Spleen (tissue), 11 donors: ENCODE measurements around the gene CEP250. TPM values are rescaled to one million over a fixed set of nuclear protein-coding genes. Genes with fewer than 3 reads are reported as not detected.

Experiments used
- DNase-seq: peaks from one replicate; pipeline ENCODE4 v3.0.0-alpha.2; 2020
- H3K27ac ChIP-seq, 8 donors: fragments of 200-600 bp; sonication (generic) in 7 of 8; 1 replicate in 4 of 8; 2 replicates in 4 of 8; pipeline versions ENCODE4 v1.5.0 to v1.8.0; 2016 to 2021; ENCODE audit warnings: inconsistent platforms in 4 of 8, mild to moderate bottlenecking in 4 of 8, moderate library complexity in 1 of 8
- H3K27me3 ChIP-seq, 7 donors: fragments of 200-600 bp; sonication (generic) in 6 of 7; replicated peaks in 1 of 7; 1 replicate in 4 of 7; 2 replicates in 3 of 7; pipeline versions ENCODE4 v1.5.0 to v1.8.0; 2016 to 2021; ENCODE audit warnings: inconsistent platforms in 3 of 7, mild to moderate bottlenecking in 1 of 7
- H3K36me3 ChIP-seq, 6 donors: fragments of 200-600 bp; sonication (generic) in 5 of 6; 1 replicate in 4 of 6; 2 replicates in 2 of 6; pipeline versions ENCODE4 v1.5.0 to v1.8.0; 2016 to 2021; ENCODE audit warnings: inconsistent platforms in 2 of 6
- H3K4me1 ChIP-seq, 6 donors: fragments of 200-600 bp; sonication (generic) in 5 of 6; 1 replicate in 3 of 6; 2 replicates in 3 of 6; pipeline versions ENCODE4 v1.5.0 to v1.8.0; 2016 to 2021; ENCODE audit warnings: inconsistent platforms in 3 of 6
- H3K4me3 ChIP-seq, 8 donors: fragments of 200-600 bp; sonication (generic) in 7 of 8; 1 replicate in 4 of 8; 2 replicates in 4 of 8; pipeline versions ENCODE4 v1.5.0 to v1.8.0; 2016 to 2021; ENCODE audit warnings: inconsistent platforms in 4 of 8, mild to moderate bottlenecking in 4 of 8, moderate library complexity in 2 of 8
- H3K9me3 ChIP-seq, 8 donors: fragments of 200-600 bp; sonication (generic) in 7 of 8; 1 replicate in 4 of 8; 2 replicates in 4 of 8; pipeline versions ENCODE4 v1.5.0 to v1.8.0; 2016 to 2021; ENCODE audit warnings: inconsistent platforms in 4 of 8
- CTCF ChIP-seq, 11 experiments: fragments of 200-600 bp in 7 of 11; fragments of 450-650 bp in 4 of 11; sonication (generic) in 4 of 11; IDR thresholded peaks in 8 of 11; conservative IDR thresholded peaks in 3 of 11; 1 replicate in 7 of 11; 2 replicates in 4 of 11; pipeline versions ENCODE4 v1.4.0 to v1.8.0; 2016 to 2021; ENCODE audit warnings: antibody characterized with exemption in 11 of 11, inconsistent platforms in 4 of 11, mild to moderate bottlenecking in 1 of 11
- POLR2A ChIP-seq, 3 donors: fragments of 450-650 bp; IDR thresholded peaks; one replicate each; pipeline ENCODE4 v1.5.1; 2017; ENCODE audit warnings: antibody characterized with exemption in 3 of 3, mild to moderate bottlenecking in 1 of 3
- POLR2AphosphoS5 ChIP-seq, 3 donors: sonication (generic); formaldehyde crosslinking; IDR thresholded peaks; one replicate each; pipeline ENCODE4 v1.5.1; 2017; ENCODE audit warnings: antibody characterized with exemption in 3 of 3
- WGBS, 5 donors: extraction: QIAGEN DNeasy Blood & Tissue Kit in 3 of 5; methylation state at CpG; one replicate each; pipeline versions ENCODE4 v1.1.5 to v1.1.7; 2013 to 2018; 5-methylcytosine and 5-hydroxymethylcytosine counted together
- intact Hi-C: fragments of 100-400 bp; cut with DNase I; formaldehyde crosslinking; loops from one replicate; pipeline ENCODE4 v1.15.0; 2023; ENCODE audit warnings: low total_unique reads
- polyA plus RNA-seq, 3 donors: library from polyadenylated mRNA; stranded (reverse); fragments of 200-250 nt; gene quantifications; one replicate each; pipeline ENCODE4 v1.2.1, GENCODE V29; 2013
- total RNA-seq, 7 donors: library from RNA; depleted of rRNA in 3 of 7; stranded (reverse); fragments of >200 nt in 3 of 7; fragmentation: NEBNext Ultra II Directional in 4 of 7; extraction: Animal tissue kit (Norgen Biotek cat#: 25700) in 4 of 7; gene quantifications; one replicate each; pipeline versions ENCODE4 v1.1.0 to v1.2.1, GENCODE V29; 2016 to 2021
- donor health status: healthy with polysubstance abuse.
- donor health status: DM: no; HTN: no; CAD: no; lungs with moderate emphysema.
- donor health status: DM: no; HTN: no; CAD: no.
- donor health status: Bipolar disorder and iron deficiency.
- donor health status: healthy.
- donor health status: DM: no; HTN: no; CAD: no.
- donor health status: DM: yes; HTN: yes; CAD: no.

CEP250 gene
- total and polyA plus RNA-seq, 10 donors = 15.2 to 70.0 (median 45.7) TPM

DNA sequence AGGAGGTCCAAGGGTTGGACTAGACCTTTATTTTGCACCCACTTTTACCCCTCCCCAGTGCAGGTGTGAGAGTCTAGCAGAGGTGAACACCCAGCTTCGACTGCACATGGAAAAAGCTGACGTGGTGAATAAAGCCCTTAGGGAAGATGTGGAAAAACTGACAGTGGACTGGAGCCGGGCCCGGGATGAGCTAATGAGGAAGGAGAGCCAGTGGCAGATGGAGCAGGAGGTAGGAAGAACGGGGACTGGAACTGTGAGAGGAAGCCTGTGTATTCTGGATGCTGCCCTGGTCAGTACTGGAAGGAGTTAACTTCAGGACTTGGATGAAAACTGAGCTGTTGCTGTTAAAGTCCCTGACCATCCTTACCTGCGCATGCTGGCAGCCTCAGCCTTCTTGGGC lies 10.6 kb downstream of the CEP250 start:
- H3K4me3 ChIP-seq = no peak overlapping the region
- peaks cover 0 to 84% (median 15%) of the 10 kb centered on the region in 6 donors for H3K36me3 ChIP-seq
- DNase-seq = no peak
- H3K4me1 ChIP-seq = peaks cover 0 to 23% (median 3%) of the 10 kb centered on the region in 6 donors
- H3K27me3 ChIP-seq = no peaks in the 10 kb centered on the region
- WGBS, 5 donors = 88 to 97% (median 89%) methylated on average over 6 of the region's 6 CpGs
- no peak for TF ChIP-seq CTCF (IDR thresholded peaks at IDR 0.05 in 8 of 11, conservative IDR thresholded peaks at IDR 0.05 in 3 of 11)
- H3K27ac ChIP-seq = no peak overlapping the region
- H3K9me3 ChIP-seq = no peaks in the 10 kb centered on the region
- intact Hi-C loops = loop anchor here (10.0 kb wide), 1 partner anchor 159 kb away; no protein-coding TSS in a partner anchor

DNA sequence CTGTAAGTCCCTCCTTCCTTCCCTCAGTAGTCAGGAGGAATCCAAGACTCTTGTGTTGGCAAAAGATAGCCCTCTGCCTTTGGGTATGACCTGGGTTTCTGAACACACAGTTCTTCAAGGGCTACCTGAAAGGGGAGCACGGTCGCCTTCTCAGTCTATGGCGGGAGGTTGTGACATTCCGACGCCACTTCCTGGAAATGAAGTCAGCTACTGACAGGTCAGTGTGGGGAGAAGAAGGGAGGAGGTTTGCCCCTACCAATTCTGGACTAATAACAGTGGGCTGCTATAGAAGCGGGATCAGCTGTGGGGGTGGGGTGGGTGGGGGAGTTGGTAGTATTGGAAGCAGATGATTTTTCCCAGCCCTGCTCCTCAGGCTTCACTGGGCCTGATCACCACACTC lies 11.5 kb downstream of the CEP250 start:
- intact Hi-C loops = loop anchor here (10.0 kb wide), 1 partner anchor 158 kb away; no protein-coding TSS in a partner anchor
- Histone ChIP-seq H3K9me3 (no peaks in the 10 kb centered on the region), H3K4me1 (peaks cover 0 to 25% (median 6%) of the 10 kb centered on the region in 6 donors), H3K27me3 (no peaks in the 10 kb centered on the region), H3K27ac (no peak overlapping the region), H3K4me3 (no peak overlapping the region), H3K36me3 (peaks cover 0 to 83% (median 15%) of the 10 kb centered on the region in 6 donors)
- no peak for DNase-seq
- 62 to 97% (median 80%) methylated on average over 6 of the region's 6 CpGs for WGBS, 5 donors
- TF ChIP-seq CTCF (IDR thresholded peaks at IDR 0.05 in 8 of 11, conservative IDR thresholded peaks at IDR 0.05 in 3 of 11) = no peak
- no peak for TF ChIP-seq POLR2A (IDR thresholded peaks at IDR 0.05)
- no peak for TF ChIP-seq POLR2AphosphoS5 (IDR thresholded peaks at IDR 0.05)

DNA sequence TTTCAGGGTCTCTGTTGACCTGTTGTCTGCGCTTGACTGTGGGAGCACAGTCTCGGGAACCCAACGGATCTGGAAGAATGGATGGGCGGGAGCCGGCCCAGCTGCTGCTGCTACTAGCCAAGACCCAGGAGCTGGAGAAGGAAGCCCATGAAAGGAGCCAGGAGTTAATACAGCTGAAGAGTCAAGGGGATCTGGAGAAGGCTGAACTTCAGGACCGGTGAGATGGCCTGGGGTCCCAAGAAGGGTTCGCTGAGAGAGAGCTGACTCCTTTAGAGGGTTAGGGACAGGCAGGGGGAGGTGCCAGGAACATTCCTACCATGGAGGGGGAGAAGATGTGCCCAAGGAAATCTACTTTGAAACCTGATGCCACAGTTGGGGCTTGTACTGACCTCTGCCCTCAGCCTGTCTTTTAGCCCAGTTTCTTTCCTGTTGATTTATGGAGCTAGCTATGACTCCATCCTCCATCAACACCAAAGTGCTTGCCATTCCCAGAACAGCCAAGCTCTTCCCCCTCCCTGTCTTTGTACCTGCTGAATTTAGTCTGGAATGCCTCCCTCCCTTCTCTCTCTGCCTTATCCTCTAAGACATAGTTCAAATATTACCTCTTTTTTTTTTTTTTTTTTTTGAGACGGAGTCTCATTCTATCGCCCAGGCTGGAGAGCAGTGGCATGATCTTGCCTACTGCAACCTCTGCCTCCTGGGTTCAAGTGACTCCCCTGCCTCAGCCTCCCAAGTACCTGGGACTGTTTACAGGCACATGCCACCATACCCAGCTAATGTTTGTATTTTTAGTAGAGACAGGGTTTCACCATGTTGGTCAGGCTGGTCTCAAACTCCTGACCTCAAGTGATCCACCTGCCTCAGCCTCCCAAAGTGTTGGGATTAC lies 12.2 kb downstream of the CEP250 start:
- H3K36me3 ChIP-seq = peaks cover 0 to 83% (median 15%) of the 10 kb centered on the region in 6 donors
- no peaks in the 10 kb centered on the region for H3K27me3 ChIP-seq
- intact Hi-C loops = loop anchor here (10.0 kb wide), 1 partner anchor 157 kb away; no protein-coding TSS in a partner anchor
- no peak for DNase-seq
- H3K27ac ChIP-seq = no peak overlapping the region
- H3K9me3 ChIP-seq = no peaks in the 10 kb centered on the region
- TF ChIP-seq POLR2A (IDR thresholded peaks at IDR 0.05) (no peak), CTCF (IDR thresholded peaks at IDR 0.05 in 8 of 11, conservative IDR thresholded peaks at IDR 0.05 in 3 of 11) (no peak), POLR2AphosphoS5 (IDR thresholded peaks at IDR 0.05) (no peak)
- no peak overlapping the region for H3K4me3 ChIP-seq
- 86 to 91% (median 89%) methylated on average over 9 of the region's 9 CpGs for WGBS, 5 donors
- peaks cover 0 to 25% (median 7%) of the 10 kb centered on the region in 6 donors for H3K4me1 ChIP-seq

GRCh38 chr20:35468671-35469334 lies 13.4 kb downstream of the CEP250 start:
- intact Hi-C loops = loop anchor here (10.0 kb wide), 1 partner anchor 156 kb away; no protein-coding TSS in a partner anchor
- Histone ChIP-seq H3K4me3 (no peak overlapping the region), H3K9me3 (no peaks in the 10 kb centered on the region), H3K36me3 (peaks cover 0 to 87% (median 21%) of the 10 kb centered on the region in 6 donors), H3K27ac (no peak overlapping the region), H3K4me1 (peaks cover 0 to 14% (median 2%) of the 10 kb centered on the region in 6 donors), H3K27me3 (no peaks in the 10 kb centered on the region)
- WGBS, 5 donors = 77 to 79% (median 79%) methylated on average over 6 of the region's 6 CpGs
- TF ChIP-seq POLR2A (IDR thresholded peaks at IDR 0.05) = no peak
- no peak for TF ChIP-seq CTCF (IDR thresholded peaks at IDR 0.05 in 8 of 11, conservative IDR thresholded peaks at IDR 0.05 in 3 of 11)
- DNase-seq = no peak
